Caco-2 (cell line): Measurements from ENCODE around the gene EBF3. TPM values are rescaled to one million over a fixed set of nuclear protein-coding genes. Genes with fewer than 3 reads are reported as not detected.

Experiments
- BruUV-seq: library from RNA; stranded (reverse); fragments of 400-500 nt; replicated peaks from 2 replicates; lab custom pipeline; 2021; lab: Mats Ljungman, UMichigan
- CTCF ChIA-PET: fragments of 300-600 bp; sonication (Branson Sonifier 250); formaldehyde crosslinking; loops from one replicate; lab custom pipeline; 2022; ENCODE audit warnings: antibody characterized with exemption; lab: Charles Lee
- POLR2A ChIA-PET: fragments of 300-600 bp; sonication (Branson Sonifier 250); formaldehyde crosslinking; loops from one replicate; lab custom pipeline; 2022; ENCODE audit warnings: antibody characterized with exemption; lab: Charles Lee
- DNase-seq, 2 experiments: peaks; one replicate each; pipeline versions ENCODE4 v3.0.0 to v3.0.0-alpha.2; 2020 to 2022
- H3K27me3 ChIP-seq: replicated peaks from 2 replicates; pipeline ENCODE4 v1.6.0; 2011; ENCODE audit warnings: low read length; ENCODE audit not compliant: control insufficient read depth, insufficient read depth
- H3K36me3 ChIP-seq: 2 replicates; pipeline ENCODE4 v1.5.1; 2011; ENCODE audit warnings: low read length; ENCODE audit not compliant: control insufficient read depth, insufficient read depth
- H3K4me1 ChIP-seq: fragments of 250-450 bp; sonication (Bioruptor Pico); 2 replicates; pipeline ENCODE4 v1.5.1; 2020; ENCODE audit warnings: mild to moderate bottlenecking
- H3K4me3 ChIP-seq: 2 replicates; pipeline ENCODE4 v1.5.1; 2011; ENCODE audit warnings: low read depth, mild to moderate bottlenecking, control low read depth, low read length
- H3K9me3 ChIP-seq: fragments of 250-450 bp; sonication (Bioruptor Pico); 2 replicates; pipeline ENCODE4 v1.5.1; 2020; ENCODE audit warnings: mild to moderate bottlenecking, moderate library complexity
- H3K27ac Mint-ChIP-seq: one replicate; pipeline ENCODE4 v1.8.0; 2022; ENCODE audit warnings: mixed read lengths; ENCODE audit not compliant: unreplicated experiment
- H3K27me3 Mint-ChIP-seq: one replicate; pipeline ENCODE4 v1.8.0; 2022; ENCODE audit warnings: mixed read lengths; ENCODE audit not compliant: insufficient read depth, unreplicated experiment
- H3K36me3 Mint-ChIP-seq: one replicate; pipeline ENCODE4 v1.8.0; 2022; ENCODE audit warnings: mild to moderate bottlenecking, mixed read lengths; ENCODE audit not compliant: insufficient read depth, unreplicated experiment
- H3K4me1 Mint-ChIP-seq: one replicate; pipeline ENCODE4 v1.8.0; 2022; ENCODE audit warnings: low read depth, mixed read lengths; ENCODE audit not compliant: unreplicated experiment
- H3K4me3 Mint-ChIP-seq: one replicate; pipeline ENCODE4 v1.8.0; 2022; ENCODE audit warnings: mild to moderate bottlenecking, moderate library complexity, mixed read lengths; ENCODE audit not compliant: unreplicated experiment
- H3K9me3 Mint-ChIP-seq: one replicate; pipeline ENCODE4 v1.8.0; 2022; ENCODE audit warnings: mixed read lengths; ENCODE audit not compliant: unreplicated experiment
- CTCF ChIP-seq, 2 experiments: fragments of 200-600 bp in 1 of 2; IDR thresholded peaks; 1 replicate in 1 of 2; 2 replicates in 1 of 2; pipeline versions ENCODE4 v1.5.1 to v1.8.0; 2011 to 2022; ENCODE audit warnings: antibody characterized with exemption in 1 of 2, control low read depth in 1 of 2, inconsistent platforms in 1 of 2, low read depth in 1 of 2, low read length in 1 of 2, mild to moderate bottlenecking in 1 of 2, moderate library complexity in 1 of 2; ENCODE audit not compliant: insufficient read depth in 1 of 2, severe bottlenecking in 1 of 2, unreplicated experiment in 1 of 2
- intact Hi-C: fragments of 100-400 bp; cut with micrococcal nuclease; formaldehyde crosslinking; loops from one replicate; pipeline ENCODE4 v1.10.0; 2022; ENCODE audit not compliant: unreplicated experiment
- total RNA-seq: library from RNA; stranded (reverse); gene quantifications from 2 replicates; pipeline ENCODE4 v1.2.3, GENCODE V29; 2022

The EBF3 gene
- total RNA-seq, 1 experiment from 2014 or later = 0.79 TPM

- Histone ChIP-seq H3K27me3 (no peaks in the 10 kb centered on the region), H3K9me3 (no peaks in the 10 kb centered on the region), H3K36me3 (no peaks in the 10 kb centered on the region), H3K4me1 (peaks cover 5% of the 10 kb centered on the region), H3K4me3 (no peak overlapping the region)
- Mint-ChIP-seq H3K27ac (no peak overlapping the region), H3K4me3 (no peak overlapping the region), H3K36me3 (no peaks in the 10 kb centered on the region), H3K27me3 (no peaks in the 10 kb centered on the region), H3K9me3 (no peaks in the 10 kb centered on the region), H3K4me1 (no peaks in the 10 kb centered on the region)
- no peak for DNase-seq
- BruUV-seq = no TSS peak
- POLR2A ChIA-PET = no interaction called here
- intact Hi-C loops = no loop called here
- TF ChIP-seq CTCF (IDR thresholded peaks at IDR 0.05; ENCODE audit: insufficient read depth in 1 of 2, low read depth in 1 of 2, low read length in 1 of 2, severe bottlenecking in 1 of 2, unreplicated experiment in 1 of 2) = no peak
- CTCF ChIA-PET = interaction anchor here (1.0 kb wide), 1 partner anchor 18 kb away, joined by 5 read pairs; no protein-coding TSS in a partner anchor
Observed at GRCh38 chr10:129870961-129871621, 93.0 kb downstream of the EBF3 start.

- Mint-ChIP-seq H3K4me3 (no peak overlapping the region), H3K4me1 (no peaks in the 10 kb centered on the region), H3K36me3 (no peaks in the 10 kb centered on the region), H3K27ac (no peak overlapping the region), H3K9me3 (no peaks in the 10 kb centered on the region), H3K27me3 (no peaks in the 10 kb centered on the region)
- no TSS peak for BruUV-seq
- Histone ChIP-seq H3K9me3 (no peaks in the 10 kb centered on the region), H3K4me3 (no peak overlapping the region), H3K36me3 (no peaks in the 10 kb centered on the region), H3K4me1 (peaks cover 12% of the 10 kb centered on the region), H3K27me3 (no peaks in the 10 kb centered on the region)
- ChIA-PET CTCF (interaction anchor here (1.0 kb wide), 1 partner anchor 19 kb away, joined by 5 read pairs; no protein-coding TSS in a partner anchor), POLR2A (no interaction called here)
- TF ChIP-seq CTCF (IDR thresholded peaks at IDR 0.05; ENCODE audit: insufficient read depth in 1 of 2, low read depth in 1 of 2, low read length in 1 of 2, severe bottlenecking in 1 of 2, unreplicated experiment in 1 of 2) = no peak
- no peak for DNase-seq
- intact Hi-C loops = no loop called here
Observed at GRCh38 chr10:129870474-129870757, 93.7 kb downstream of the EBF3 start.

GRCh38 chr10:129869596-129870473, 94.2 kb downstream of the EBF3 start:
- ChIA-PET POLR2A (no interaction called here), CTCF (no interaction called here)
- H3K4me3 Mint-ChIP-seq = no peak overlapping the region
- no peak for DNase-seq
- no peaks in the 10 kb centered on the region for H3K36me3 Mint-ChIP-seq
- no peaks in the 10 kb centered on the region for H3K27me3 Mint-ChIP-seq
- Histone ChIP-seq H3K27me3 (no peaks in the 10 kb centered on the region), H3K9me3 (no peaks in the 10 kb centered on the region), H3K4me1 (peaks cover 14% of the 10 kb centered on the region), H3K36me3 (no peaks in the 10 kb centered on the region), H3K4me3 (no peak overlapping the region)
- BruUV-seq = no TSS peak
- no peak for TF ChIP-seq CTCF (IDR thresholded peaks at IDR 0.05; ENCODE audit: insufficient read depth in 1 of 2, low read depth in 1 of 2, low read length in 1 of 2, severe bottlenecking in 1 of 2, unreplicated experiment in 1 of 2)
- no peaks in the 10 kb centered on the region for H3K9me3 Mint-ChIP-seq
- no peak overlapping the region for H3K27ac Mint-ChIP-seq
- intact Hi-C loops = no loop called here
- no peaks in the 10 kb centered on the region for H3K4me1 Mint-ChIP-seq
